Measurements from ENCODE around the gene CCDC88C.

The CCDC88C gene

DNA sequence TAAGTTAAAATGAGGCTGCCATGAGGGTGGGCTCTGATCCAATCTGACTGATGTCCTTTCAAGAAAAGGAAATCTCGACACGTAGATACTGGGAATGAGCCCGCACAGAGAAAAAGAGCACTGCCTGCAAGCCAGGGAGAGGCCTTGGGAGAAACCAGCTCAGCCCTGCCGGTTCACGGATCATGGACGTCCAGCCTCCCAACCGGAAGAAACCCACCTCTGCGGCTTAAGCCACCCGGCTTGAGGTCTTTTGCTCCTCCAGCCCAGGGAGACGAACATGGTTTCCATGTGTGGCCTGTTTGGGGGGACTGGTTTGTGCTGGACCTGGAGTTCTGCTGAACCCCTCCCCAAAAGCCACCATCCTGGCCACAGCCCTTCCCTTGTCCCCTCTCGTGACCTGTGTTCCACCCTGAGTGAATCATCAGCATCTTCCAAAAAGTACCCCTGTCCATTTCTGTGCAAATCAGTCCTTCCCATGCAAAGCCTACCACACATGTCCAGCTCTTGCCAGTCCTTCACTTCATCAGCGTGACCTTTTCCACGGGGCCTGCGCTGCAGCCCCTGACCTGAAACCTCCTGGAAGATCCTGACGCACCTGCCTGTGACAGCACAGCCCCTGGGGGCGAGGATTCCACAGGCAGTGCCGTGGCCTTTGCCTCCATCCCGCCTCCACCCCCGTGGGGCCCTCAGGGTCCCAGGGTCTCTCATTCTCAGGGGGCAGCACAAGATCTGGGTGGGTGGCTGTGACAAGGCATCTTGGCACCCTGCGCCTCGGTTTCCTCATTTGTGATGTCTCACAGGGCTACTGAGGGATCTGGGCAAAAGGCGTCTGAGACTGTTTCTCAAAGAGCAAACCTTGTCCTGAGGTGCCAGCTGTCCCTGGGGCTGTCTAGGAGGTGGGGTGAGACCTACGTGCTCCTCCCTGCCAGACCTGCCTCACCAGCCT lies 121.5 kb downstream of the CCDC88C start:
- TF ChIP-seq, protein P1, sequence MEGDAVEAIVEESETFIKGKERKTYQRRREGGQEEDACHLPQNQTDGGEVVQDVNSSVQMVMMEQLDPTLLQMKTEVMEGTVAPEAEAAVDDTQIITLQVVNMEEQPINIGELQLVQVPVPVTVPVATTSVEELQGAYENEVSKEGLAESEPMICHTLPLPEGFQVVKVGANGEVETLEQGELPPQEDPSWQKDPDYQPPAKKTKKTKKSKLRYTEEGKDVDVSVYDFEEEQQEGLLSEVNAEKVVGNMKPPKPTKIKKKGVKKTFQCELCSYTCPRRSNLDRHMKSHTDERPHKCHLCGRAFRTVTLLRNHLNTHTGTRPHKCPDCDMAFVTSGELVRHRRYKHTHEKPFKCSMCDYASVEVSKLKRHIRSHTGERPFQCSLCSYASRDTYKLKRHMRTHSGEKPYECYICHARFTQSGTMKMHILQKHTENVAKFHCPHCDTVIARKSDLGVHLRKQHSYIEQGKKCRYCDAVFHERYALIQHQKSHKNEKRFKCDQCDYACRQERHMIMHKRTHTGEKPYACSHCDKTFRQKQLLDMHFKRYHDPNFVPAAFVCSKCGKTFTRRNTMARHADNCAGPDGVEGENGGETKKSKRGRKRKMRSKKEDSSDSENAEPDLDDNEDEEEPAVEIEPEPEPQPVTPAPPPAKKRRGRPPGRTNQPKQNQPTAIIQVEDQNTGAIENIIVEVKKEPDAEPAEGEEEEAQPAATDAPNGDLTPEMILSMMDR (IDR thresholded peaks at IDR 0.05), result no peak

DNA sequence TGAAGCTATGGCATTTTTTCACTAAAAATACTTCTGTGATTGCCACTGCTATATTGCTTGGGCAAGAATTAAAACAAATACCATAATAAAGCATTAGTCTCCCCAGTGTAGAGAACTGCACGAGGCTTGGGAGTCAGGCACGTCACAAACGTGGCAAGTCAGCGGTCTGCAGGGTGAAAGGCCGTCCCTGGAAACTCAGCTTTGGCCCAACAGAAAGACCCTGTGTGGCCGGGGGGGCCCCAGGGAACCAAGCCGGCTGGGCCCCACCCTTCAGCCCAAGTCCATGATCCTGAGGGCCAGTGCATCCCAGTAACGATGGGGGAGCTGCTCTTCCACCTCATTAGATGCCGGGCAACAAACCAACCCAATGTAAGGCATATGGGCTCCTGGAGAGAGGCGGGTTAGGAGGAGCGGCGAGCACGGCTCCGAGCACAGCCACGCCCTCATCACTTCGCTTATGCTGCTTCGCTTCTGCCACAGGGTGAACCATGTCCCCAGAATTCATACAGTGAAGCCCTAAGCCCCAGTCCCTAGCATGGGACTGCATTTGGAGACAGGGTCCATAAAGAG lies 122.3 kb downstream of the CCDC88C start:
- TF ChIP-seq, protein P1 (IDR thresholded peaks at IDR 0.05), result no peak

DNA sequence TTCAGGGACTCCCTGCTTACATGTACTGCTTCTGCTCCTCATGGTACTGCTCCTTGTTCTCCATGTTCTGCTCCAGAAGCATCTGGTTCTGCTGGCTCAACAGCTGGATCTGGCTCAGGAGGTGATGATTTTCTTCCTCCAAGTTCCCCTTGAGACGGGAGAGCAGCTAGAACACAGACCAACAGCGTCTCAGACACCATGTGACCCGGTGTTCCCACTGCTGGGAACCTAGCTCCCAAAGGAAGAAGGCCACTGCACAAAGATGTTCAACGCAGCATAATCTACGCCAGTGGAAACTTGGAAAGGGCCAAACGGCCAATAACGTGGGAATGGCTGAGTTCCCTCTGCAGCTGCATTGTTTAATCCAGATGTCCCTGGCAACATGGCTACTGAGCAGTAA lies 123.5 kb downstream of the CCDC88C start:
- TF ChIP-seq, protein P1 (IDR thresholded peaks at IDR 0.05), result no peak

DNA sequence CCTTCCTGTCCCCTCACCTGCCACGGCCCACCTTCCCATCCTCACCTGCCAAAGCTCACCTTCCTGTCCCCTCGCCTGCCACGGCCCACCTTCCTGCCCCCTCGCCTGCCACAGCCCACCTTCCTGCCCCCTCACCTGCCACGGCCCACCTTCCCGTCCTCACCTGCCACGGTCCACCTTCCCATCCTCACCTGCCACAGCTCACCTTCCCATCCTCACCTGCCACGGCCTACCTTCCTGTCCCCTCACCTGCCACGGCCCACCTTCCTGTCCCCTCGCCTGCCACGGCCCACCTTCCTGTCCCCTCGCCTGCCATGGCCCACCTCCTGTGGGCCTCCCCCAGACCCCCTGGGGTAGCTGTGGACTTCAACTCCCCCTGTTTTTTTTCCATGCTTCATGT lies 124.3 kb downstream of the CCDC88C start:
- TF ChIP-seq, protein P1 (IDR thresholded peaks at IDR 0.05), result no peak

DNA sequence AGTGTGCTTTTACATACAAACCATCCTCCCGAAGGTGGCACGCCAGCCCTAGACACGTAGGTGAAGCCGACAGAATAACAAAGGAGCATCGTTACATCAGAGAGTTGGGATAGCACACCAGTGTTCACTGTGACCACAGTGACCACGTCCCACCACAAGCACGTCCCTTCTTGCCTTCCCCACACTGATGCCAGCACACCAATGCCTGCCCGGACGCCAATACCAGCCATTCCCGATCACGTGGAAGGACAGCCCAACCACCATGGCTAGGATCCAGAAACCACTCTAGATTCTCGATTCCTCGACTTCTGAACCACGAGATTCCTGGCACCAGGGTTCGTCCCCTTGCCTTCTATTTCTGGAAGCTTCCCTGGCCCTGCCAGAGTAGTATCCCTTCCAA lies 125.1 kb downstream of the CCDC88C start:
- TF ChIP-seq, protein P1 (IDR thresholded peaks at IDR 0.05), result no peak

DNA sequence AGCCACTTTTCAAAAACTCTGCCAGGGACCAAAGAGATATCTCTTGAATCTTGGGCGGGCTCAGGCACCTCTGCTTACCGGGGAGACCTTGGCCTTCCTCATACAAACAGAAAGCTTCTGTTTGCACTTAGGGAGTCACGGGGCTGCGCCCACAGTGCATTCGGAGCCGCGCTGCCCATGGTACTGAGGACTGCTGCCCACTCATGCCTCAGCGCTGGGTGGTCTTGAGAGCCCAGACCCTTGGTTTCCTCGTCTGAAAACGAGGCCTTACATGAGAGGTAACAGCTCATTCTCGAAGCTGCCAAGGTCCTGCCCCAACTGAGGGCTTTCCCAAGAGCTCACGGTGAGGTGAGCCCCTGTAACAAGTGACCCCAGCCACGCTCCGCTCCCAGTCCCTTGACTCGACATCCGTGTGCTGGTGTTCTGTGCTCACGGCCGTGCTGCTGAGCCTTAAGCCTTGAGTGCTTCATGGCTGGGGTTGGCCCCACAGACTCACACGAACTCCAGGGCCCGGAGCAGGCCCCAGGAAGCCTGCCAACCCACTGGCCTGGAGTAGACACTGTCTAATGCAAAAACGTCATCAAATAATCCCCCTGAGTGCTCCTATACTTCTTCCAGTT lies 125.7 kb downstream of the CCDC88C start:
- TF ChIP-seq, protein P1 (IDR thresholded peaks at IDR 0.05), result no peak

DNA sequence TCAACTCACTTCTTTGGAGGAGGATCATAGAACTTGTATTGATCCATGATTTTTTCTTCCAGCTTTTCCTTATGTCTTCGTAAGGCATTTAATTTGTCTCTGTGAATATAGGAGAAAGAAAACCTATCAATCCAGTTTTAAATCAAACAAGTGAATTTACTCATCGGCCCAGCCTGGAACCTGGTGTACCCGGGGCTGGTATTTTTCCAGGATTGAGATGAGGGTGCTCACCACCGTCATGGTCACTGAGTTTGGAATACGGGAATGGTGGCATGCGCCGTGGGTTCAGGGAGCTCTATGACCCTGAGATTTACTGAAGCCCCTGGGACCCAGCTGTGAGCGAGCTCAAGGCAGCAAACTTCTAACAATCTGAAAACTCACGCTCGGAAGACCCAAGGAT lies 126.6 kb downstream of the CCDC88C start:
- TF ChIP-seq, protein P1 (IDR thresholded peaks at IDR 0.05), result no peak

All from LNCAP (cell line).